ENCODE results near the gene HRH1. TPM values are rescaled to one million over a fixed set of nuclear protein-coding genes. Genes with fewer than 3 reads are reported as not detected.

The HRH1 gene
- total RNA-seq, 1 donor from 2014 or later = 2.1 TPM

DNA sequence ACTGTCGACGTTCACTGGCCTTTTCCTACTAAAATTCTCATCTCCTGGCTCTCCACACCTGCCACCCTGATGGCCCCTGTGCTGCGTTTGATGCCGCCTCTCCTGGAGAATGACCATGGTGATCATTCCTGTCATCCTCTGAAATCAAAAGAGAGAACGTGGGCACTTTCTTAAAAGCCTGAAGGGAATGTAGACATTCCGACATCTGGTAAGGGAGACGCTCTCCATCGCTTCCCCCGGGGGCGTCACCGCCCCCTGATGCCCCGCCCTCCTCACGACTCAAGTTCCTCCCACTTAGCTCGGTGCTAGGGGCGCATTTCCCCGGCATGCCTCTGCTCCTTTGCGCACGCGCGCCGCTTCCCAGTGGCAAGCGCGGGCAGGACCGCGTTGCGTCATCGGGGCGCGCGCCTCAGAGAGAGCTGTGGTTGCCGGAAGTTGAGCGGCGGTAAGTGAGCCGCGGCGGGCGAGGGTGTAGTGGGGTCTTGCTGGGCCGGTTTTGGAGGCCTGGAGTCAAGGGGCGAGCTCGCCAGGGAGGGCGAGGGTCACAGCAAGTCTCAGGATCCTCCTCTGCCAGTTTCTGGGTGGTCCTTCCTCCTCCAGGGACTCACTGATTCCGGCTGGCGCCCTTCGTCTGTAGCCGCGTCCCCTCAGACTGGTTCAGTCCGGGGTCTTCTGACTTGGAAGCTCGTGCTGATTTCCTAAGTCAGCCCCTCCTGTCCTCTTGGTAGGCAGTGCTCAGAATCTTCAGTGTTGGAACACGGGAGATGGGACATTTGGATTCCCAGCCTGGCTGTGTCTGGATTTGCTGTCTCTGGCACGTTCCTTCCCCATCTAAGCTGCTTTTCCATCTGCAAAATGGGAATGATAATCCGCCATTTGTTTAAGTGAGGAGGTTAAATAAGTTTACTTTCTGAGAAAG, 118.0 kb downstream of the HRH1 start, which contains the start of gene ATG7:
ATG7 (plus strand) TSS at position 412 of the 919 bp plus-strand sequence. CDS start 26,299 bp downstream, outside the sequence.
- peaks cover 6% of the 10 kb centered on the region for H3K4me1 Mint-ChIP-seq (ENCODE audit: low read depth, unreplicated experiment)

DNA sequence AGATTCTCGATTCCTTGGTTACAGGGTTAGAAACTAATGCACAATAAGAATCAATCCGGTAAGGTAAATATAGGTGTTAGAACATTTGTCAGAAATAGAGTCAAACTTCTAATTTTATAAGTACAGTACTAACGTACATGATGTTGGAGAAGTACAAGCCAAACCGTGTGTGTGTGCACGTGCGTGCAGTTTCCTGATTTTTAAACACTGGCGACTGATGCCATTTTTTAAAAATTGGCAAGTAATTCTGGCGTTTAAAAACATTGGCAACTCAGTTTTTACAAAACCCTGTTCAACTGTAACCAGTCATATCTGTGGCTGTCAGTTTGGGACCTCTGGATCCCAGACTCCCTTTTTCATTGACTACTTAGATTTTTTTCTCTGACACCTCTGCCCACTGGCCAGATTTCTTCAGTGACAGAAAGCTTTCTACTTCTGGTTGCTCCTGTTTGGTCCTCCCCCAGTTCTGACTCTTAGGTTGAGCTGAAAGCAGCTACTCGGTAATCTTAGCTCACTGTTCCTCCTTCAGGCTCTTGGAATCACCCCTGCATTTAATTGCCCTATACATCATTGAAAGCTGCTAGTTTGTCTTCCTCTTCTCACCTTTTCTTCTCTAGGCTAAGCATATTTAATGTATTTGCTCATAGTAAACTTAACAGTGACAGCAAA, 118.7 kb downstream of the HRH1 start:
- Histone ChIP-seq H3K4me1 (ENCODE audit: insufficient read depth, low read length) (peaks cover 10% of the 10 kb centered on the region), H3K79me2 (ENCODE audit: insufficient read depth, low read length) (peaks cover 52% of the 10 kb centered on the region), H3K9ac (ENCODE audit: low read length) (peak overlapping the region; percentile 90), H3K9me3 (ENCODE audit: insufficient read depth, low read depth, low read length) (no peaks in the 10 kb centered on the region), H3K27me3 (ENCODE audit: insufficient read depth, low read length) (no peaks in the 10 kb centered on the region), H3K27ac (ENCODE audit: low read depth, low read length) (peak overlapping the region; percentile 83), H3K4me2 (ENCODE audit: low read length) (peak overlapping the region; percentile 83), H2AFZ (ENCODE audit: low read depth, low read length) (no peak overlapping the region), H4K20me1 (ENCODE audit: insufficient read depth, low read length) (peaks cover 5% of the 10 kb centered on the region), H3K36me3 (ENCODE audit: insufficient read depth, low read length) (no peaks in the 10 kb centered on the region), H3K4me3 (ENCODE audit: insufficient read depth, low read depth, low read length) (peak overlapping the region; percentile 84)
- peaks cover 10% of the 10 kb centered on the region for H3K36me3 Mint-ChIP-seq (ENCODE audit: low read depth, unreplicated experiment)
- H3K9me3 Mint-ChIP-seq (ENCODE audit: unreplicated experiment) = peaks cover 2% of the 10 kb centered on the region
- H3K4me3 Mint-ChIP-seq (ENCODE audit: unreplicated experiment) = peak overlapping the region; percentile 98
- no peak for FAIRE-seq
- peaks cover 6% of the 10 kb centered on the region for H3K4me1 Mint-ChIP-seq (ENCODE audit: low read depth, unreplicated experiment)
- TF ChIP-seq, protein P1, sequence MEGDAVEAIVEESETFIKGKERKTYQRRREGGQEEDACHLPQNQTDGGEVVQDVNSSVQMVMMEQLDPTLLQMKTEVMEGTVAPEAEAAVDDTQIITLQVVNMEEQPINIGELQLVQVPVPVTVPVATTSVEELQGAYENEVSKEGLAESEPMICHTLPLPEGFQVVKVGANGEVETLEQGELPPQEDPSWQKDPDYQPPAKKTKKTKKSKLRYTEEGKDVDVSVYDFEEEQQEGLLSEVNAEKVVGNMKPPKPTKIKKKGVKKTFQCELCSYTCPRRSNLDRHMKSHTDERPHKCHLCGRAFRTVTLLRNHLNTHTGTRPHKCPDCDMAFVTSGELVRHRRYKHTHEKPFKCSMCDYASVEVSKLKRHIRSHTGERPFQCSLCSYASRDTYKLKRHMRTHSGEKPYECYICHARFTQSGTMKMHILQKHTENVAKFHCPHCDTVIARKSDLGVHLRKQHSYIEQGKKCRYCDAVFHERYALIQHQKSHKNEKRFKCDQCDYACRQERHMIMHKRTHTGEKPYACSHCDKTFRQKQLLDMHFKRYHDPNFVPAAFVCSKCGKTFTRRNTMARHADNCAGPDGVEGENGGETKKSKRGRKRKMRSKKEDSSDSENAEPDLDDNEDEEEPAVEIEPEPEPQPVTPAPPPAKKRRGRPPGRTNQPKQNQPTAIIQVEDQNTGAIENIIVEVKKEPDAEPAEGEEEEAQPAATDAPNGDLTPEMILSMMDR (IDR thresholded peaks at IDR 0.05; ENCODE audit: insufficient read depth, low read depth, low read length) = no peak
- TF ChIP-seq EZH2 (IDR thresholded peaks at IDR 0.05; ENCODE audit: insufficient read depth, low read length) = no peak
- H3K27ac Mint-ChIP-seq (ENCODE audit: unreplicated experiment) = peak overlapping the region; percentile 97
- DNase-seq (ENCODE audit: low read depth) = no peak
- H3K27me3 Mint-ChIP-seq (ENCODE audit: low read depth, unreplicated experiment) = no peaks in the 10 kb centered on the region

More for the DNA sequence above, 118.0 kb downstream of the HRH1 start, which contains the start of gene ATG7:
- H3K27me3 Mint-ChIP-seq (ENCODE audit: low read depth, unreplicated experiment) = peaks cover 2% of the 10 kb centered on the region
- no peak for TF ChIP-seq EZH2 (IDR thresholded peaks at IDR 0.05; ENCODE audit: insufficient read depth, low read length)
- TF ChIP-seq, protein P1 (IDR thresholded peaks at IDR 0.05; ENCODE audit: insufficient read depth, low read depth, low read length) = no peak
- peaks cover under 1% of the 10 kb centered on the region for H3K9me3 Mint-ChIP-seq (ENCODE audit: unreplicated experiment)
- peaks cover 10% of the 10 kb centered on the region for H3K36me3 Mint-ChIP-seq (ENCODE audit: low read depth, unreplicated experiment)
- DNase-seq (ENCODE audit: low read depth) = peak; percentile 88
- Histone ChIP-seq H3K79me2 (ENCODE audit: insufficient read depth, low read length) (peaks cover 49% of the 10 kb centered on the region), H3K4me1 (ENCODE audit: insufficient read depth, low read length) (peaks cover 10% of the 10 kb centered on the region), H3K4me3 (ENCODE audit: insufficient read depth, low read depth, low read length) (peak within 1 kb of the TSS; percentile 84), H3K9me3 (ENCODE audit: insufficient read depth, low read depth, low read length) (no peaks in the 10 kb centered on the region), H2AFZ (ENCODE audit: low read depth, low read length) (peak within 1 kb of the TSS; percentile 84), H3K9ac (ENCODE audit: low read length) (peak within 1 kb of the TSS; percentile 90), H3K36me3 (ENCODE audit: insufficient read depth, low read length) (no peaks in the 10 kb centered on the region), H3K27ac (ENCODE audit: low read depth, low read length) (peak within 1 kb of the TSS; percentile 83), H3K4me2 (ENCODE audit: low read length) (peak within 1 kb of the TSS; percentile 83), H3K27me3 (ENCODE audit: insufficient read depth, low read length) (no peaks in the 10 kb centered on the region), H4K20me1 (ENCODE audit: insufficient read depth, low read length) (peaks cover 5% of the 10 kb centered on the region)
- H3K4me3 Mint-ChIP-seq (ENCODE audit: unreplicated experiment) = peak within 1 kb of the TSS; percentile 98
- no peak for FAIRE-seq
- H3K27ac Mint-ChIP-seq (ENCODE audit: unreplicated experiment) = peak within 1 kb of the TSS; percentile 97

Data from astrocyte (in vitro differentiated cells and primary cell).